ENCODE results near the gene TCP11.

Gene TCP11

GRCh38 chr6:35086282-35086632 lies 54.9 kb downstream of the TCP11 start:
- Mint-ChIP-seq H3K4me3 (no peak overlapping the region), H3K27me3 (no peaks in the 10 kb centered on the region), H3K9me3 (no peaks in the 10 kb centered on the region), H3K4me1 (no peaks in the 10 kb centered on the region), H3K36me3 (peaks cover 79% of the 10 kb centered on the region), H3K27ac (no peak overlapping the region)
- ATAC-seq = no peak

DNA sequence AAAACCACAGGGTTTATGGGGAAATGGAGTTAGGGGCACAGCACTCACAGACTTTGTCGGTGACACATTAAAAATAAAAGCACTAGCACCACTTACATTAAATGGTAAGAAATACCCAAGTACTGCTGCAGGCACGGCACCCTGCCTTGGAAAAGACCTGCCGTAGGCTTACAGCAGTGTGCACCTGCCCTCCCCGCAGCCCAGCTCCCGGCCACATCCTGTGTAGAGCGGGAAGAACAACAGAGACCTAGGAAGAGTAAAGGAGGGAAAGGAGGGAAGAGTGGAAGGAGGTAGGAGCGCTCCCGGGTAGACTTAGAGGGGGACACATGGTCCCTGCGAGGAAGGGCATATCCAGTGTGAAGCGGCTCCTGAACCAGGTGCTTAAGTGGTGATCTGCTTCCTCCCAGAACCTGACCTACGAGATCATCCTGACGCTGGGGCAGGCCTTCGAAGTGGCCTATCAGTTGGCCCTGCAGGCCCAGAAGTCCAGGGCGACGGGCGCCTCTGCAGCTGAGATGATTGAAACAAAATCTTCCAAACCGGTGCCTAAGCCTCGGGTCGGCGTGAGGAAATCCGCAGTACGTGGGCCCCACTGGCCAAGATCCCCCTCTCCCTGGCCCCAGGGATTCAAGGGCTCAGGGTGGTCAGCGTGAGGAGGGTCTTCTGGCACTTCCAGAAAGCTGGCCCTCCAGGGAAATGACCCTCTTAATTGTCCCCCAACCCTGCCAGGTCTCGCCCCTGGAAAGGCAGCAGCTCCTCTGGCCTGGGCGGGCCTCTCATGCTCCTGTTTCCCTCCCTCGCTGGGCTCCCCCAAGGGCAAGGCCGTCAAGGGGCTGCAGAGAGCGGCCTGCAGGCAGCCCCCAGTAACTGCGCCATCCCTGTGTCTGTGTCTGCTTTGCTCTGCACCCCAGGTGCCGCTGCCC lies 55.5 kb downstream of the TCP11 start:
- ATAC-seq = no peak
- no peak overlapping the region for H3K27ac Mint-ChIP-seq
- no peaks in the 10 kb centered on the region for H3K9me3 Mint-ChIP-seq
- H3K36me3 Mint-ChIP-seq = peaks cover 81% of the 10 kb centered on the region
- H3K4me1 Mint-ChIP-seq = no peaks in the 10 kb centered on the region
- no peaks in the 10 kb centered on the region for H3K27me3 Mint-ChIP-seq
- H3K4me3 Mint-ChIP-seq = no peak overlapping the region

DNA sequence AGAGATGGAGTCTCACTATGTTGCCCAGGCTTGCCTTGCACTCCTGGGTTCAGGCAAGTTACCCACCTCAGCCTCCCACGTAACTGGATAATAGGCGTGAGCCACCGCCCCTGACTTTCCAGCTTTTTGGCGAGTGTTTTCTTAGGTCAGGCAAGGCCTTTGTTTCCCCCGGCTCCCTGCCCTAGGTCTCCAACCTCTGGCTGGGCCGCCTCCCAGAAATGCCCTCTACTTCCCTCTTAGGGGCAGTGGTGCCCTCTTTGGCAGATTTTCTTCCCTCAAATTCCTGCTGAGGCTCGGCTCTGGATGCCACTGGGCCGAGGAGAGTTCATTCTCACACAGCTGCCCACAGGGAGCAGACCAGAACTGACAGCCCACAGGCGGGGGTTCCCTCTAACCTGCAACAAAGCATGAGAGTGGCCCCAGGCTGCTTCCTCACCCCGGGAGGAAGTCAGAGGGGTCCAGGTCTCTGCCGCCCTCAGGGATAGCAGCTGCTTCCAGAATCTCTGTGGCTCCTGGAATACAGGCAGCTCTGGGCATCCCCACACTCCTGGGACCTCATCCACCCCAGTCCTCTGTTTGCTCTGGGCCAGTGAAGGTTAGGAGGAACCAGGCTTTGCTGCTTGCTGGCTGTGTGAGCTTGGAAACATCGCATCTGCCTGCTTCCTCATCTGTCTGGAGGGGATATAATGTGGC lies 56.5 kb downstream of the TCP11 start:
- ATAC-seq = no peak
- H3K36me3 Mint-ChIP-seq = peaks cover 87% of the 10 kb centered on the region
- H3K9me3 Mint-ChIP-seq = no peaks in the 10 kb centered on the region
- no peak overlapping the region for H3K4me3 Mint-ChIP-seq
- H3K27me3 Mint-ChIP-seq = no peaks in the 10 kb centered on the region
- no peak overlapping the region for H3K27ac Mint-ChIP-seq
- no peaks in the 10 kb centered on the region for H3K4me1 Mint-ChIP-seq

GRCh38 chr6:35084041-35084491 lies 57.1 kb downstream of the TCP11 start:
- Mint-ChIP-seq H3K27me3 (no peaks in the 10 kb centered on the region), H3K4me3 (no peak overlapping the region), H3K36me3 (peaks cover 88% of the 10 kb centered on the region), H3K27ac (no peak overlapping the region), H3K4me1 (no peaks in the 10 kb centered on the region), H3K9me3 (no peaks in the 10 kb centered on the region)
- ATAC-seq = no peak

- Mint-ChIP-seq H3K27me3 (no peaks in the 10 kb centered on the region), H3K27ac (no peak overlapping the region), H3K4me1 (no peaks in the 10 kb centered on the region), H3K9me3 (no peaks in the 10 kb centered on the region), H3K36me3 (peaks cover 85% of the 10 kb centered on the region), H3K4me3 (no peak overlapping the region)
- no peak for ATAC-seq
Observed at GRCh38 chr6:35083507-35083906, 57.6 kb downstream of the TCP11 start.

- H3K4me3 Mint-ChIP-seq = no peak overlapping the region
- peaks cover 79% of the 10 kb centered on the region for H3K36me3 Mint-ChIP-seq
- no peak for ATAC-seq
- no peaks in the 10 kb centered on the region for H3K4me1 Mint-ChIP-seq
- H3K27me3 Mint-ChIP-seq = no peaks in the 10 kb centered on the region
- H3K27ac Mint-ChIP-seq = no peak overlapping the region
- no peaks in the 10 kb centered on the region for H3K9me3 Mint-ChIP-seq
Observed at GRCh38 chr6:35082733-35083403, 58.3 kb downstream of the TCP11 start.

DNA sequence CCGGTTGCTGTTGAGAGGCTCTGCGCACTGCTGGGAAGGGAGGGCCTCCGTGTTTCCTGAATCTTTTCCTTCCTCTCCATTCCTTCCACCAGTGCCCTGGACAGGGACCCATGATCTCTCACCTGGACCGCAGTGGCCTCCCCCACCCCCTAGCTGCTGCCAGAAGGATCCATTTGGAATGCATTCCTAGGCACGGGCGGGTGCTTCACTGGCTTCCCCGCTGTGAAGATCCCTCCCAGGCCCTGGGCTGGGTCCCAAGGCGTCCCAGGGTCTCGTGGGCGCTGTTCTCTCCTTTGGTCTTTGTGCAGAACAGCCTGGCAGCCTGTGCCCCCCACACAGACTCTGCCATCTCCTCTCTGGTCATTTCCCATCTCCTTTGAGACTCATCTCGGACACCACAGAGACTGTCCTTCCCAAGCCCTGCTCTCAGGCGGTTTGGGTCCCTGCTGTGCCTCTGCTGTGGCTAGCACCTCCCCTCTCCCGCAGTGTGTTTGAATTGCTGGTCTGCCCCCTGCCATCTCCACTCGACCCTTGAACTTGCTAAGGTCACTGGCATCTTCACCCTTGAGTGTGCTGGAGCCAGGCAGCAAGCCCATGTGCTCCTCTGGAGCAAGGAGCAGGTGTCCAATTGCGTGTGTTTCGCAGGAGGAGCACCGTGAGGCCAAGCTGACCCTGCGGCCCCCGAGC lies 59.0 kb downstream of the TCP11 start:
- Mint-ChIP-seq H3K9me3 (no peaks in the 10 kb centered on the region), H3K36me3 (peaks cover 74% of the 10 kb centered on the region), H3K4me1 (no peaks in the 10 kb centered on the region), H3K27ac (no peak overlapping the region), H3K27me3 (no peaks in the 10 kb centered on the region), H3K4me3 (no peak overlapping the region)
- no peak for ATAC-seq

DNA sequence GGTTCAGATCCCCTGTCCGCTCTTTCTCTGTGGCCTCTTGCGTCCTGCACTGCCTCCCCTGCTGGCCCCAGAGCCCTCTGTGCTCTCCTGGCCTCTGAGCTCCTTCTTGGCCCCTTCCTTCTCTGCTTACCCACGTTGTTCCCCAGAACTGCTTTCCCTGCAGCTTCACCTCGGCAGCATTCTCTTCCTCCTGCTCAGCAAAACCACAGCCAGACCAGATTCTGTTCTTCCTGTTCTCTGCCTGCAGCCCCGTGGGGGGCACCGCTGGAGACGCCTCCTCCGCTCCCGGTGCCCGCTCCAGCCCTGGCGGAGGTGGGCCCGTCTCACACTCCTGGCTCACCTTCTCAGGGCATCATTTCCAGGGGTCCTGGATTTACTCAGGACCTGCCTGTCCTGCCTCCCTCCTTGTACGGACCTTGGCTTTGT lies 59.7 kb downstream of the TCP11 start:
- Mint-ChIP-seq H3K27me3 (no peaks in the 10 kb centered on the region), H3K4me1 (no peaks in the 10 kb centered on the region), H3K36me3 (peaks cover 73% of the 10 kb centered on the region), H3K27ac (no peak overlapping the region), H3K9me3 (no peaks in the 10 kb centered on the region), H3K4me3 (no peak overlapping the region)
- no peak for ATAC-seq

DNA sequence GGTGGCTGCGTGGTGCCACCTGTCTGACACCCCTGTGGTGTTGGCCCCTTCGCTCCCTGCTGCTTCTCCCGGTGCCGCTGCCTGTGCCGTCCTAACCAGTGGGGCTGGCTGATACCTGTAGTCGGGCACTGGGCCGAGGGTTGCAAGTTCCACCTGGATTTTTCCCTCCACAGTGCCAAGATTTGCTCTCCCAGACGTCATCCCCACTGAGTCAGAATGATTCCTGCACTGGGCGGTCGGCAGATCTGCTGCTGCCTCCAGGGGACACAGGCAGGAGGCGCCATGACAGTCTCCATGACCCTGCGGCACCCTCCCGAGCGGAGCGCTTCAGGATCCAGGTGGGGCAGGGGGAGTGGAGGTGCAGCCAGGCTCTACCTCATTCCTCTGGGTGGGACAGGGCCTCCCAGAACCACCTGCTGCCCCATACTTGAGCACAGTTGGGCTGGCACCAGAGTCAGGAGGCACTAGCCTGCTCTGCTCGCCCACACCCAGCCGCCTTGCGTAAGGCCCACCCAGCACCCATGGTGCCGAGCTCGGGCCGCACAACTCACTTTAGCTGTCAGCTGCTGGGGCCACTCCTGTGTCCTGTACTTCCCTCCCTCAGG lies 60.2 kb downstream of the TCP11 start:
- H3K27ac Mint-ChIP-seq = no peak overlapping the region

GRCh38 chr6:35080016-35080680 lies 61.0 kb downstream of the TCP11 start:
- no peak overlapping the region for H3K4me3 Mint-ChIP-seq
- no peak for ATAC-seq
- no peak overlapping the region for H3K27ac Mint-ChIP-seq
- H3K9me3 Mint-ChIP-seq = no peaks in the 10 kb centered on the region
- H3K4me1 Mint-ChIP-seq = no peaks in the 10 kb centered on the region
- H3K36me3 Mint-ChIP-seq = peaks cover 62% of the 10 kb centered on the region
- no peaks in the 10 kb centered on the region for H3K27me3 Mint-ChIP-seq

More for the DNA sequence above, 60.2 kb downstream of the TCP11 start:
- no peaks in the 10 kb centered on the region for H3K27me3 Mint-ChIP-seq
- peaks cover 68% of the 10 kb centered on the region for H3K36me3 Mint-ChIP-seq
- ATAC-seq = no peak
- H3K4me1 Mint-ChIP-seq = no peaks in the 10 kb centered on the region
- no peak overlapping the region for H3K4me3 Mint-ChIP-seq
- H3K9me3 Mint-ChIP-seq = no peaks in the 10 kb centered on the region

DNA sequence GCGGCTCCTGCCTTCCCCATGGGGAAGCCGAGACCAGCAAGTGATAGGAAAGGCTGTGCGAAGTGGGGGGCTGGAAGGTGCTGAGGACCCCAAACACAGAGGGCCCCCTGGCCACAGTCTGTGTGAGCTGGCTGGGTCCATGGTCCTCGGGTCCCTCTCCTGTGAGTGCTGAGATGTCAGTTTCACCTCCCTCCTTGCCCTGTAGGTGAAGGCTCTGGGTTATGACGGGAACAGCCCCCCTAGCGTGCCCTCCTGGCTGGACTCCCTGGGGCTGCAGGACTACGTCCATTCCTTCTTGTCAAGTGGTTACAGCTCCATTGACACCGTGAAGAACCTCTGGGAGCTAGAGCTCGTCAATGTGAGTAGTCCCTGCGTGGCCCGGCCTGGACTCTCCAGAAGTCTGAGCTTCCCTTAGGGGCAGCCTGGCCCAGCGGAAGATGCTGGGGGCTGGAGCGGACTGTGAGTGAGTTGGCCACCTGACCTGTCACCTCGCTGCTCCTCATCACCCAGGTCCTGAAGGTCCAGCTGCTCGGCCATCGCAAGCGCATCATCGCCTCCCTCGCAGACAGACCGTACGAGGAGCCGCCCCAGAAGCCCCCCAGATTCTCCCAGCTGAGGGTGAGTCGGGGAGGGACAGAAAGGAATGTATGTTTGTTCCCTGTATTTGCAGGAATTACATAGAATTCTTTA lies 61.7 kb downstream of the TCP11 start:
- H3K27me3 Mint-ChIP-seq = no peaks in the 10 kb centered on the region
- H3K4me3 Mint-ChIP-seq = no peak overlapping the region
- H3K36me3 Mint-ChIP-seq = peaks cover 56% of the 10 kb centered on the region
- ATAC-seq = no peak
- no peaks in the 10 kb centered on the region for H3K4me1 Mint-ChIP-seq
- no peak overlapping the region for H3K27ac Mint-ChIP-seq
- H3K9me3 Mint-ChIP-seq = no peaks in the 10 kb centered on the region

- Mint-ChIP-seq H3K27ac (no peak overlapping the region), H3K9me3 (no peaks in the 10 kb centered on the region), H3K4me3 (no peak overlapping the region), H3K36me3 (peaks cover 55% of the 10 kb centered on the region), H3K4me1 (no peaks in the 10 kb centered on the region), H3K27me3 (no peaks in the 10 kb centered on the region)
- no peak for ATAC-seq
Observed at GRCh38 chr6:35078896-35079295, 62.2 kb downstream of the TCP11 start.

DNA sequence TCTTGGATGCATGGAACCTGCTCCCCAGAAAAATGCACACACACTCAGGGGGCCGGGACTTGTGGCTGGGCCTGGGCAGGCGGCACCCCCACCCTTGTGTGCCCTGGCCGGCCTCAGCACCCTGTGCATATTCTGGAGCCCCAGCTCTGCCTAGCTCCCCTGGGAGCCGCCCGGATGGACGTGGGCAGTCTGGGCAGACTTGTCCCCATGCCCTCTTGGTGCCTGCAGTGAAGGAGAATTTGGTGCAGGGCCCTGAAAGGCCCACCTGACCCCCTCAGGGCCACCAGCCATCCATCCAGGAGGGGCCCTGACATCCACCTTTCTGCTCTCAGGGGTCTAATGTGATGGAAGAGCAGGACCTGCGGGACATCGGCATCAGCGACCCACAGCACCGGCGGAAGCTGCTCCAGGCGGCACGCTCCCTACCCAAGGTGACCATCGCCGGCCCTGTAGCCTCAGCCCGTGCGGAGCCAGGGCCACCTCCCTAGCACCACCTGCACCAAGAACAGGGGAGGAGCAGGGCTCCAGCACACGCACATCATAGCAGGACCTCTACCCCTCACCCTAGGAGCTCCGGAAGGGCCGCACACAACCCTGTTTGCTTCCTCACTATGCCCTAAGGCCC lies 62.8 kb downstream of the TCP11 start:
- Mint-ChIP-seq H3K36me3 (peaks cover 50% of the 10 kb centered on the region), H3K27me3 (no peaks in the 10 kb centered on the region), H3K9me3 (no peaks in the 10 kb centered on the region), H3K4me1 (no peaks in the 10 kb centered on the region), H3K27ac (no peak overlapping the region), H3K4me3 (no peak overlapping the region)
- no peak for ATAC-seq

All from stimulated activated memory B cell treated with anti-CD40 and anti-IgM and Interleukin-4, amounts not matched to agents 10 μg/mL and 1 μg/mL and 100 μg/mL, for 72 hours (primary cell).